ACHN (cell line): ENCODE measurements around the gene CELF1.
"Not testable (repeated sequence)": the region's sequence is repeated elsewhere in the genome, so short reads cannot be mapped to it uniquely, and the experiment has no call there.

Source experiments
- DNase-seq: peaks from one replicate; pipeline ENCODE4 v3.0.0-alpha.2; 2015
- in situ Hi-C: cut with HindIII; loops from 2 replicates; pipeline ENCODE4 v1.10.0; 2017; ENCODE audit warnings: low sequenced_read_pairs, low pct_ligation_motif_present, low pct_unique_long_range_greater_than_20kb

Gene CELF1

DNA sequence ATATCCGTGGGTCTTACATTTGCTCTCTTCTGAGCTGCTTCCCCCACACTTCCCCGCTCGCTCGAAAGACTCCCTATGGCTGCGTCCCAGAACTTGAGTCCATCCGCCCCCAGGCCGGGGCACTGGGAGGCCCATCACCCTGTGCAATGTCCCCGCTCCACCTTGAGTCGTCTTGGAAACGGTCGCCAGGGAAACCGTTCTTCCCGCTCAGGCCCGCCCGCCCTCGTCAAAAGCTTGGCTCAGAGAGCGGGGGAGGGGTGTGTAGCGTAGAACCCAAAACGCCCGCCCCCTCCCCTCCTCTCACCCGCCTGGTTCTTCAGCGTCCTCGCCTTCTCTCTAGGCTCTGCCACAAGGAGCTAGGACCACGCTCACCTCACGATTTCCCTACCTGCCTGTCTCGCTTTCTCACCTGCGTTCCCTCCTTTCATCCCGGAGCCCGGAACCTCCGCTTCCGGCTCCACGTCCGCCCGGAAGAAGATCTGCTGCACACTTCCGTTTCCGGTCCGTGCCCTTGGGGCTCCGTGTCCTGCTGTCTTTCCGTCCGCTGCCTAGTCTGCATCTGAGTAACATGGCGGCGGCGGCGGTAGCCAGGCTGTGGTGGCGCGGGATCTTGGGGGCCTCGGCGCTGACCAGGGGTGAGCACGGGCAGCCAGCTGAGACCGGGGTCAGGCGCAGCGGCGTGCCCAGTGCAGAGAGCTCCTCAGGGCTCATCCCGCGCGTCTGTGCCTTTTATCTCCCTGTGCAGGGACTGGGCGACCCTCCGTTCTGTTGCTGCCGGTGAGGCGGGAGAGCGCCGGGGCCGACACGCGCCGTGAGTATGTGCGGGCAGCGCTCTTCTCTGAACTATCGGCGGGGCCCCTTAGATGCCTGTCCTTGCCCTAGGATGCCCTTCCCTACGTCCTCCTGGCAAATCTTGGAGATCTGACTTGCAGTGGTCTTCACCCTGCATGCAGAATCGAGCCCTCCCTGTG is 25.9 kb upstream of the CELF1 start, which contains the start of the genes KBTBD4 and NDUFS3:
KBTBD4 (minus strand) TSS at position 447 of the 971 bp plus-strand sequence; CDS start at position 428, 19 bp downstream.
NDUFS3 (plus strand) TSS at position 551 of the 971 bp plus-strand sequence; CDS start at position 569, 18 bp downstream.
- in situ Hi-C loops = no loop called here
- DNase-seq = peak; percentile 85

DNA sequence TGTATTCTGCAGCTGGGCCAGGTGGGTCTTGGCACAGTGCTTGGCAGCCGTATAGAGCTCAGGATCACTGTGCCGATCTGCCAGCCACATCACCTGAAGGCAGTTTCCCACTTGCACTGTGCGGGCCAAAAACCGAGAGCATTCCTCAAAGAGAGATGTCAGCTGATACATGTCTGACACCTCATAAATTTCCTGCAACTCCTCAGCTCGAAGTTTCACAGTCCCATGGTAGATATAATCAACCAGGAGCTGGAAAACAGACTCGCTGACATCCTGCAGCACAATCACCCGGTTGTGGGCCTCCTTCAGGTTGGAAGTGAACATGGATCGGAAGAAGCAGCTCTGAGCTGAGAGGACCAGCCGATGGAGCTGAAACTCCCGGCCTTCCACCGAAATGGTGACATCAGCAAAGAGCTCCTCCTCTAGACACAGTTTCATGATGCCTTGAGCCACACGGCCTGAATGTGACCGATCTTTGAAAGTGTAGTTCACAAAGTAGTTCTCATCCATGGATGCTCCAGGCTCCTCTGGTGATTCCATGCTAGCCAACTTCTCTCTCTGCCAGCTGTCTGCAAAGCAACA is 24.6 kb upstream of the CELF1 start:
- in situ Hi-C loops = no loop called here
- DNase-seq = no peak

DNA sequence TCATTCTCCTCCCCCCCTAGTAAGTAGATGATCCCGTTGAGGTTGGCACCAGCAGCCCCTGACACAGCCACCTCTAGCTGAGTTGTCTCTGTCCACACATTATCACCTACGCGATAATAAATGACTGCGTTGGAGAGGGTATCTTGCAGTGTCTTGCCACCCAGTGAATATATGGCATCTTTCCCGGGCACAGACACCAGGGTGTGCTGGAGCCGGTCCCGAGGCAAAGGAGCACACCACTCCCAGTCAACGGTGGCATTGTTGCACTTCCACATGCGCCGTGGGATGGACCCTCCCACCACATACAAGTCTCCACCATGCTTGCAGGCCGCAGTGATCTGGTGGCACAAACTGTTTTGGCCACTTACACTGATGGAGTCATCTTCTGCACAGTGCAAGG is 20.4 kb upstream of the CELF1 start:
- DNase-seq = no peak
- in situ Hi-C loops = no loop called here

DNA sequence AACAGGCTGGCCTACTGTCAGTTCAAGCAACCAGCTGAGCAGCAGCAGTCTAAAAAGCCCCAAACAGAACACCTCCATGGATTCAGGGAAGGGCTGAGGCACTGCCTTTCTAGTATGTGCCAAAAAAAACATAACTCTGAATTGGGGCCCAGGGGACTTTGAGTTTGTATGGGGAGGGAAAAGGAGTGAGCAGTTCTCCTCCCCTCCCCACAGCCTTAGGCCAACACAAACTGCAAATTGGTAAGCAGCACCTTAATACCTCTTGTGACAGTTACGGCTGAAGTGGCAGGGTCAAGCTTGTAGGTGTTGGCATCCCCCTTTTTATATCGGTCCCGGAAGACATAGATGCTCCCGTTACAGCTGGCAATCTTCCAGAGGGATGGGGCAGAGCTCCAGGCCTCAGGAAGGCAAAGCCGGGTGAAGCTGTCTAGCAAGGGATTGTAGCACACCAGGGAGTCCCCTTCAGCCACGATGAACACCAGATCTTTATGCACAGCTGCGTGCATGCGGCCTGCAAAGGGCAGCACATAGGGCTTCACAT is 19.9 kb upstream of the CELF1 start:
- in situ Hi-C loops = no loop called here

DNA sequence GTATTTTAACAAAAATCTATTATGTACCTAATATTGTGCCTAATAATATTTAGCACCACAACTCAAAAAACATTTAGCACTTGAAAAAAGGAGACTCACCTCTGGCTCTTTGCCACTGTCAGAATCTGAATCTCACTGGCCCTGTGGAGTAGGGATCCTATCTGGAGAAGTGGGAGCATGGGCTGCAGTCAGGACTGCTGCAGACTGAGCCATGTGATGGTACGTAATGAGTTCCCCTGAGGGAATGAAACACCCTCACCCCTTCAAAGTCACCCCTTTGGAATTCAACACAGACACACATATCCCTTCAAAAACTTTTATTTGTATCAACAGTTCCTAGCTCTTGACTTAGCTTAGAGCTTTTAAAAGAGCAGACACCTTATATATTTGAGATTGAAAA is 19.0 kb upstream of the CELF1 start:
- in situ Hi-C loops = no loop called here
- no peak for DNase-seq

More for the DNA sequence above, 19.9 kb upstream of the CELF1 start:
- no peak for DNase-seq

DNA sequence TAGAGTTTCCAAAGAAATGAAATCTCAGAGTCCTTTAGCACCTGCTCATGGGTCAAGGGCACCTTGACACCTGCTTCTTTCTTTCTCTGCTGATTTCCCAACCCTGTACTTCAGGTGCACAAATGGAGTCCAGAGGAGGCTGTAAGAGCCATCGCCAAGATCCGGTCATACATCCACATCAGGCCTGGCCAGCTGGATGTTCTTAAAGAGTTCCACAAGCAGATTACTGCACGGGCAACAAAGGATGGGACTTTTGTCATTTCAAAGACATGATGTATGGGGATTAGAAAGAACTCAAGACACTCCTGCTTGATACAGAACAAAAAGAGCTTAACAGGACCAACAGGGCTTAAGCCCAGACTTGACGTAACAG is 18.4 kb upstream of the CELF1 start:
- in situ Hi-C loops = no loop called here
- DNase-seq = no peak

DNA sequence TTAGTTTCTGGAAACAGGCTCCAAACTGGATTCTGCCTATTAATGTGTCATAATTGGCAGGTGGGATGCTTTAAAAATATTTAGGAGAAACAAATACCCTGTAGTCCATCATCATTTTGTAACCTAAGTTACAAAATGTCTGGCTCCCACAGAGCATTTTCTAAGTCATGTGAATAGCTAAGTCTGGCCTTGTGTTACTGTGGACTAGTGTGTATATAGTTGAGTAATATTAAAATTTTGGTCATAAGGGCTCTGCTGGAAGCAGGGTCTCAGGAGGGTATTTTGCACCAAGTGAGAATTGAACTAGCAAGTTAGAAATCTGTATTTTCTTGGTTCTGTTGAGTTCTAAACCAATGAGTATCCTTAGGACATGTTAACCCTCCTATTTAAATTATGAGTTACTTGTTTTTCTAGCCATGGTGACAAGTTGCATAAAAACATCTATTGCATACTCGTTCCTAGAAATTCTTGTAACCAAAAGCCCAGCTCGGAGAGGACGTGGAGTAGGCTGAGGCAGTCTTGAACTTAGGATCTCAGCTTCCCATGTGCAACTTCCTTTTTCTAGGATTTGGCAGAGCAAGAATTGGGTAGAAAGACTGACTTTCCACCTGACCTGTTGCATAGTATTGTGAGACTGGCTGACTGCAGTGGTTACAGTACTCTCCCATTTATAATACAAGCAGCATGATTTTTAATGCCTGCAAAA is 17.9 kb upstream of the CELF1 start:
- in situ Hi-C loops = no loop called here
- no peak for DNase-seq

DNA sequence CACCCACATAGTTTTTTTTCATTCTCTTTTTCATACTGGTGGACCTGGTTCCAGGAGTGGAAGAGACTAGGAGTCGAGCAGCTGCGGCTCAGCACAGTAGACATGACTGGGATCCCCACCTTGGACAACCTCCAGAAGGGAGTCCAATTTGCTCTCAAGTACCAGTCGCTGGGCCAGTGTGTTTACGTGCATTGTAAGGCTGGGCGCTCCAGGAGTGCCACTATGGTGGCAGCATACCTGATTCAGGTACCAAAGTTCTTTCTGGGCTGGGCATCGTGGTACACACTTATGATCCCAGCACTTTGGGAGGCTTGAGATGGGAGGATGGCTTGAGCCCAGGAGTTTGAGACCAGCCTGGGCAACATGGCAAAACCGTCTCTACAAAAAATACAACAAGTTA is 16.7 kb upstream of the CELF1 start:
- in situ Hi-C loops = no loop called here
- DNase-seq = no peak

DNA sequence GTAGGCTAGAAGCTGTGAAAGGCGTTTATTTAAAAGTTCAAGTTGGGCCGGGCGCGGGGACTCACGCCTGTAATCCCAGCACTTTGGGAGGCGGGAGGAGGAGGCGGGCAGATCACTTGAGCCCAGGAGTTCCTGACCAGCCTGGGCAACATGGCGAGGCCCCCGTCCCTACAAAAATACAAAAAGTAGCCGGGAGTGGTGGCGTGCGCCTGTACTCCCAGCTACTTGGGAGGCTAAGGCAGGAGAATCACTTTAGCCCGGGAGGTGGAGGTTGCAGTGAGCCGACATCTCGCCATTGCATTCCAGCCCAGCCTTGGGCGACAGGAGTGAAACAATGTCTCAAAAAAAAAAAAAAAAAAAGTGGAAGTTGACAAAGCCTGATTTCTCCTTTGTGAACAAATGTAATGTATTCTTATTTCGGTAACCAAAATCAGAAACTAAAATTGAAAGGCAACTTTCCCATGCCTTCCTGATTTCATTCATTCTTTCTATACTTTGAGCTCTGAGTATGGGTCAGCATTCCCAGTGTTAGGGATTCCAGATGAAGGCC is 13.3 kb upstream of the CELF1 start:
- in situ Hi-C loops = no loop called here

DNA sequence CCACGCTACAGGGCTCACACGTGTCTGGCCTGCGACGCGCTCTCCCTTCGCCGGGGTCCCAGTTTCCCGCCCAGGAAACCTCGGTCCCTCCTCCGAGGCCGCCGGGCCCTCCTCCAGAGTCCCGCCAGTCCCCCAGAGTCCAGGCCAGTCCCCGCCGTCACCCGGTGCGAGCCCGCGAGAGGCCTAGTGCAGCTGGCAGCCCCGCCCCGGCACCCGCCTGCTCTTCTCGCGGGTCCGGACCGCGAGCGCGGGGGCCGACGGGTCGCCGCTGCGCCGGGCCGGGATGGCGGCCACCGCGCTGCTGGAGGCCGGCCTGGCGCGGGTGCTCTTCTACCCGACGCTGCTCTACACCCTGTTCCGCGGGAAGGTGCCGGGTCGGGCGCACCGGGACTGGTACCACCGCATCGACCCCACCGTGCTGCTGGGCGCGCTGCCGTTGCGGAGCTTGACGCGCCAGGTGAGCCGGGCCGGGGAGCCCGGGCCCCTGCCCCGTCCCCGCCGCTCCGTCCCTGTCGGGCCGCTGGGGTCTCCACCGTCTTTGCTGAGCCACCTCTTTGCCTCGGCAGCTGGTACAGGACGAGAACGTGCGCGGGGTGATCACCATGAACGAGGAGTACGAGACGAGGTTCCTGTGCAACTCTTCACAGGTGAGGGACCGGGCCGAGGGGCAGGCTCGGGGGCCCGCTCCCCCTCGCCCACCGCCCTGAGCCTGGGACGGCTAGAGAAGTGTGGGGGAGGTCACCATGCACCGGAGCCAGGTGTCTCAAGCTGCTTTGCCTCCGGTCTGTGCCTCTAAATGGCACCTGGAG is 12.6 kb upstream of the CELF1 start, which contains the start of gene PTPMT1:
PTPMT1 (plus strand) TSS at position 260 of the 809 bp plus-strand sequence; CDS start at position 284, 24 bp downstream.
- in situ Hi-C loops = no loop called here

More for the DNA sequence above, 13.3 kb upstream of the CELF1 start:
- DNase-seq = no peak

DNA sequence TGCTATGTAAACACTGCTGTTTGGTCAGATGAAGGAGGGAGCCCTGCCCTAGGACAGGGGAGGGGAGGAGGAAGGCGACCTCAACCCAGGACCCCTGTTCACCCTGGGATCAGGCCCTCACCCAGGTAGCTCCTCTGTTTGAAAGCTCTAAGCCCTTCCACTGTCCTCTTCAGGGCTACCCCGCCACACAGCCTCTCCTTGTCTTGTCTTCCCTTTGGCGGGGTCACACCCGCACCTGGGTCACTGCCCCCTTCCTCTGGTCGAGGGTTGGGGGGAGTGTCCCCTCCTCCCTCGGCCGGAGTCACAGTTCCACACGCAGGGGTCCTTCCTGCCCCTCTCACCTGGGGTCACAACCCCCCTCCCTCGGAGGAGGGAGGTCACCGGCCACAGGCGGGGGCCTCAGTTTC is 12.0 kb upstream of the CELF1 start:
- in situ Hi-C loops = no loop called here
- DNase-seq = no peak

More for the DNA sequence above, 12.6 kb upstream of the CELF1 start, which contains the start of gene PTPMT1:
- DNase-seq = peak; percentile 75

DNA sequence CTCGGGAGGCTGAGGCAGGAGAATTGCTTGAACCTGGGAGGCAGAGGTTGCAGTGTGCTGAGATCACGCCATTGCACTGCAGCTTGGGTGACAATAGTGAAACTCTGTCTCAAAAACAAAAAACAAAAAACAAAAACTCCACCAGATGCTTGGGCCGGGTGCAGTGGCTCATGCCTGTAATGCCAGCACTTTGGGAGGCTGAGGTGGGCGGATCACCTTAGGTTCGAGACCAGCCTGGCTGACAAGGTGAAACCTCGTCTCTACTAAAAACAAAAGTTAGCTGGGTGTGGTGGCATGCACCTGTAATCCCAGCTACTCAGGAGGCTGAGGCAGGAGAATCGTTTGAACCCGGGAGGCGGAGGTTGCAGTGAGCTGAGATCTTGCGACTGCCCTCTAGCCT is 11.4 kb upstream of the CELF1 start:
- DNase-seq, in situ Hi-C loops: not testable (repeated sequence)

DNA sequence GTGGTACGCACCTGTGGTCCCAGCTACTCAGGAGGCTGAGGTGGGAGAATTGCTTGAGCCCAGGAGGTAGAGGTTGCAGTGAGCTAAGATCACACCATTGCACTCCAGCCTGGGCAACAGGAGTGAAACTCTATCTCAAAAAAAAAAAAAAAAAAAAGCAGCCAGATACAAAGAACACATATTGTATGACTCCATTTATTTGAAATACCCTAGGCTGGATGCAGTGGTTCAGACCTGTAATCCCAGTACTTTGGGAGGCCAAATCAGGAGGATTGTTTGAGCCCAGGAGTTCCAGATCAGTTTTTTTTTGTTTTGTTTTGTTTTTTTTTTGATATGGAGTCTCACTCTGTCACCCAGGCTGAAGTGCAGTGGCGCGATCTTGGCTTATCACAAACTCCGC is 9.5 kb upstream of the CELF1 start:
- in situ Hi-C loops, DNase-seq: not testable (repeated sequence)

DNA sequence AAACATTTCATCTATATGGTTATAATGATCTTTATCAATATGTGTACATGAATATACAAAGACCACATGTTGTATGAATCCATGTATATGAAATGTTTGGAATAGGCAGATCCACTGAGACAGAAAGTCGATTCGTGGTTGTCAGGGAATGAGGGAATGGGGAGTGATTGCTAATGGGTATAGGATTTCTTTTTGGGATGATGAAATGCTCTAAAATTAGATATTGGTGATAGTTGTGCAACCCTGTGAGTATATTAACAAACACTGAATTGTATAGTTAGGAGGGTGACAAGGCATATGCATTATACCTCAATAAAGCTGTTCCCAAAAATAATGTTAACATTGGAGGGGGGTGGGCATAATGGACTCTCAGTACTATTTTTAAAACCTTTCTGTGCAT is 7.5 kb upstream of the CELF1 start:
- no peak for DNase-seq
- in situ Hi-C loops = no loop called here

DNA sequence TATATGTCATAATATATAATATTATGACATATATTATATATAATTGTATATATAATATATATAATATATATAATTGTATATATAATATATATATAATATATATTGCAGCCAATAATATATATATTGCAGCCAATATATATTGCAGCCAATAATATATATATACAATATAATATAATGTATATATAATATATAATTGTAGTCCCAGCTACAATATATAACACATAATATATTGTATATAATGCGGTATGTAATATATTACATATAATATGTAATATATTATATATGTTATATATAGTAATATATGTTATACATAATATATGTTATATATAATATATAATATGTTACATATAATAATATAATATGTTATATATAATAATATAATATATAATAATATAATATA is 5.8 kb upstream of the CELF1 start:
- in situ Hi-C loops = no loop called here

DNA sequence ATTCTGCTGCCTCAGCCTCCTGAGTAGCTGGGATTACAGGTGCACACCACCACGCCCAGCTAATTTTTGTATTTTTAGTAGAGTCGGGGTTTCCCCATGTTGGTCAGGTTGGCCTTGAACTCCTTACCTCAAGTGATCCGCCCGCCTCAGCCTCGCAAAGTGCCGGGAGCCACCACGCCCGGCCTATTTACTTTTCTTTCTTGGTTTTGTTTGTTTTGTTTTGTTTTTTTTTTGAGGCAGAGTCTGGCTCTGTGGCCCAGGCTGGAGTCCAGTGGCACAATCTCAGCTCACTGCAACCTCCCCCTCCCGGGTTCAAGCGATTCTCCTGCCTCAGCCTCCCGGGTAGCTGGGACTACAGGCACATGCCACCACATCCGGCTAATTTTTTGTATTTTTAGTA is 4.1 kb upstream of the CELF1 start:
- DNase-seq, in situ Hi-C loops: not testable (repeated sequence)

More for the DNA sequence above, 5.8 kb upstream of the CELF1 start:
- DNase-seq = no peak

DNA sequence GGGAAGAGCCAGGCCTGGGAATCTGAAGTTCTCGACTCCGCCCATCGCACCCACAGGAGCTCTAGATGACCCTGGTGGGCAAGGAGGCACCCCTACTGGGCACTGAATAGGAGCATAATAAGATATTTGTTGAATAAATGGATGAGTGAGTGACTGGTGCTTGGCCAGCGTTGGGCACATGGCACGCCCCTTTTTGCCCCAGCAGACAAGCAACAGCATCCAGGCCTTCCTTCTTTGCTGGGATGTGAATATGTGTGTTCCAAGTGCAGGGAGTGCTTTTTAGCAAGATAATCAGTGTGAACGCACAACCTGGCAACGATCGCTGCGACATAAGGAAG is 443 bp upstream of the CELF1 start:
- no peak for DNase-seq
- in situ Hi-C loops = no loop called here
